GM18520 (cell line): ENCODE results near the gene KMT2C.

Source experiments
- ATAC-seq: cut with Tn5 transposase; IDR thresholded peaks from one replicate; pipeline ENCODE4 v1.9.1; 2021; ENCODE audit not compliant: unreplicated experiment

The KMT2C gene

DNA sequence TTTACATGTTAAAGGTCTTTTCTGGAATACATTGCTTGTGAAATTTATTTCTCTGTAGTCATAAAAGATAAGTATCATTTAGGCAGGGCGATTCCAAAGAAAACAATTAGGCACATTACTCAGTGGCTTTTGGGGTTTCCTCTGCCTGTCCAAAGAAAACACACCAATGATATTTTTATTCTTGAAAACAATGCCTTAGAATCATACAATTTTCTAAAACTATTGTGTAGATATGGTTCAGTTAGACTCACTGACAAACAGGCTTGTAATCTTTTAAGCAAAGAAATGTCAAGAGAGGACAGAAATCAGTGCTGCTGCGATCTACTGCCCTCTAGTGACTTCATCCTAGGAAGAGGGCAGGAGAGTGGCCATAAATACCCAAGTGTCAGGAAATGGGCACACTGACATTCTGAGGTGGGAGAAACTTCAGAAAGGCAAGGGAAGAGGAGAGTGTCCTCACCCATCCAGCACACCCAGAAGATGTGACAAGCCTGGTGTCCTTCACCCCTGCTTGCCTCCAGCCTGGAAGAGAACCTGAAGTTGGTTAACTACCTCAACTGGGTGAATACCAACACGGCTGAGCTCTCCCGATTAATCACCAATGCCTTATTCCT lies 289.8 kb downstream of the KMT2C start:
- ATAC-seq, result no peak

DNA sequence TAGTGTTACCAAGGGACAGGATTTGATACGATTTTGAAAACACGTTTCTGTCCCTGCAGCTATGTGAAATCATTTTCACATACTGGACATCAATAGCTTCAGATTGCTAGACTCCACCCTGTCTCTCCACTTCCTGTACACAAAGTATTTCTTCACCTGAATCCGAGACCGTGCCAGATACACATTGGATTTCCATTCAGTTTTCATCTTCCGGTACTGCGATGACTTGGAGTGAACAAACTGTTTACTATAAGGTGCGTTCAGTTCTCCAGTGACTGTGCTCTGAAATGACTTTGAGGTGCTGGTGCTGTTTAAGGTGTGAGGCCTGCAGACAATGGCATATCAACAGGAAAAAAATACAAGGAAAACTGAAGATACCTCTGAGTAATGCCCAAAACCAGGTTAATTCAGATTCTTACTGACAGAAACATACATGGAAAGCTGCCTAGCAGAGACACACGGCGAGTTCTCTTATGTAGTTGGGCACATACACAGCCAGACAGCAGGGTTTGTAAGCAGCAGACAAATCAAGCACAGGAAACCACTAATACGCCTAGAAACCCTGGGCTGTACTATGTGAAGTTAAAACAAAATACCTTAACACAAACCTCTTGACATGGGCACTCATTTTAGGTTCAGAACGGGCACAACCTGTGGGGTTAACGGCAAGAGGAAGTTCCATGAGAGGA lies 291.1 kb downstream of the KMT2C start:
- no peak for ATAC-seq

DNA sequence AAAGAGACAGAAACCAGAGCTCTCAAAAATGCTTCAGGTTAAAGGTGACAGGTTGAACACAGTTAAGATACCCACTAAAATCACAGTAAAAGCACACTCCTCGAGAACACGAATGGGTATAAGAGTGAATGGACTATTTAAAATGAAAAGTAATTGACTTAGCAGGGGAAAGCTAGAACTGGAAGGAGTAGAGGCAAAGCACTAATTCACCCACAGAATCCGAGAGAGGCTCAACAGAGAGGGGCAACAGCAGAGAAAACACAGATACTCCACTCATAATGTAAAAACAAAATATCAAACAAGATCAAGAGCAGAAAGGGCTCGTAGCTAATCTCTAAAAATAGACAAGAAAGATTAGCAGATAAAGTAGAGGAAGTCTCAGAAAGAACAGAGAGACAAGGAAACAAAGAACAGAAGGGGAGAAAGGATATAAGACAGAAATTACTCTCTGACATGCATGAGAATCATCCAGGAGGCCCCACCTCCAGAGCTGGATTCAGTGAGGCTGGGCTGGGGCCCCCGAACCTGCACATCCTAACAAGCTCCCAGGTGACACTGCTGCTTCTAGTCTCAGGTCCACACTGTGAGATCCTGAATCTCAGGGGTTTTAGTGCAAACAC lies 292.7 kb downstream of the KMT2C start:
- no peak for ATAC-seq

DNA sequence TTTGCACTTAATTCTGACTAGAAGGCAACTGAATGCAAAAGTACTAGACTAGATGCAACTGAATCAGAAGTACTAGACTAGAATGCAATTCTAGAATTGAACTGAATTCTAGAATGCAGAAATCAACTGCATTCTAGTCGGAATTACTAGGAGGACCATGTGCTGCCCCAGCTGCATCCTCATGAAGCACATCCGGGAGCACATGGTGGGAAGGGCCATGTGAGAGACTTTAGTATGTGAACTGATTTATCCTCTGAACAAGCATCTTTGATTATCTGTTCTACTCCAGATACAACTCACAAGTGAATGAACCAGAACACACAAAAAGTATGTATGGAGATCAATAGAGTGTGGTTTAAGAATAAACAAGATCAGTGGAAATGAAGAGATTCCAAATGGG lies 295.2 kb downstream of the KMT2C start:
- ATAC-seq, result no peak

DNA sequence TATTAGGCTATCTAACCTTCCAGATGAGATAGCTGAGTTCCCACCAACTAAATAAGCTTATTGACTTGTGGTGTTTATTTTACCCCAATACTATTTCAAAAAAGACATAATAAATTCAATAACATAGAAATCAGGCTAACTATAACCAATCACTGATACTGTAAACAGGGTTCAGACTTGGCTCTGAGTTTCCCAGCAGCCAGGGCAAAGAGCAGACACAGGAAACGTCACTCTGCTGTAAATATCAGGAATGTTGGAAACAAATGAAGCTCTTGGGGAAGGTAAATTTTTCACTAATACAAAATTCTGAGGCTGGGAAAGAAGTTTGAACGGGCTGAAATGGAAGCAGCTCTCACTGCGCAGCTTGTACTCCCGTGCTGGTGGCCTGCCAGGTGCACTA lies 295.7 kb downstream of the KMT2C start:
- ATAC-seq, result no peak

DNA sequence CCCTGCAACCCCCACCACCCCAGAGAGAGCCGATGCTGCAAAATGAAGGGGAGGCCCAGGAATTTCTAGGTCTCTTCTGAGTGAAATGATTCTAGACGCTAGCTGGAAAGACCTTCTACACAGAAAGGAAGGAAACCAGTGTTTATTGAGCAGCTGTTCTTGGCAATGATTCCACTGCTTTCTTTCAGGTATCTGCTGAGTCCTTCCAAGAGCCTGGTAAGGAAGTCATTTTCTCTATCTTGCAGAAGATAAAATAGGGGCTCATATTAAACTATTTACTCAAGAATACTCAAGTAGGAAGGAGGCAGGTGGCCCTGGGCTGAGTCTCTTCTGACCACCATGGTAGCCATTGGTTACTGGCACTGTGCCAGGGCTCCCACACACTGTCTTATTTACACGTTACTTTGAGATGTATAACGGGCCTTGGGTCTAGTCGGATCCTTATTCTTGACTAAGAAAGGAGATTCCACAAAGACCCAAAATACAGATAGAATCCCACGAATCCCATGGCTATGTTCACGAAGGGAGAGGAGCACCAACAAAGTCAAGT lies 298.3 kb downstream of the KMT2C start:
- ATAC-seq, result no peak

DNA sequence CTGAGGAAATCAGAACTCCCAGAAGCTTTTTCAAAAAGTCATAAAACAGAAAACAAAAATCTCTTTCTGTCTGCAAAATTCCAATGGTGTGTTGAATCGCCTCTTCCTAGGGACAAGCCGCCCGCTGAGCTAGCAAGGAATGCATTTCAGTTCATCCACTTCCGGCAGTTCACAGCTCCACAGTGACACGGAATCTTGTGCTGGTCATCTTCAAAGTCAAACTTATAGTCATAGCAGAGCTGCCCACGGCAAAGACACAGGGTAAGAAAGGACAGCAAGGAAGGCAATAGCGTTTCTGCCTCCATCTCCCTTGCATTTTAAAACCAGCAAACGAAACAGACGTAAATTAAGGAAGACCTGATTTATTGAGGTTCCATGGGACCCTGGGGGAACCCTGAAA lies 299.1 kb downstream of the KMT2C start:
- ATAC-seq, result no peak

DNA sequence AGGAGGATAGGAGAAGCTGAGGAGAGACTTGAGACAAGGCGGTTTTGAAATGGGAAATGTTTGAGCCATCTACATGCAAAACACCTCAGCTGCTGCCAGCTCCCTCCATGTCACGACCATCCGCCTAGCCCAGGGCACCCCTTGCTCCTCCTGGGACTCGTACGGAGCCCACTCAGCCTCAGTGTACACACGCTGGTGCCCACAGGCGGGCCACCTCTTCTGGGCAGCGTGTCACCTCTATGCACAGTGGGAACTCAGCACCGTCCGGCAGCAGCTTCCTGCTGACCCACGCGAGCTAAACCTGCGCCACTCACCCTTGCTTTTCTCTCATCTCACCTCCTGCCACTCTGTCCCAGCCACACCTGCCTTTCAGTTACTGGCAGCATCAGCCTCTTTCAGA lies 302.0 kb downstream of the KMT2C start:
- ATAC-seq, result no peak

DNA sequence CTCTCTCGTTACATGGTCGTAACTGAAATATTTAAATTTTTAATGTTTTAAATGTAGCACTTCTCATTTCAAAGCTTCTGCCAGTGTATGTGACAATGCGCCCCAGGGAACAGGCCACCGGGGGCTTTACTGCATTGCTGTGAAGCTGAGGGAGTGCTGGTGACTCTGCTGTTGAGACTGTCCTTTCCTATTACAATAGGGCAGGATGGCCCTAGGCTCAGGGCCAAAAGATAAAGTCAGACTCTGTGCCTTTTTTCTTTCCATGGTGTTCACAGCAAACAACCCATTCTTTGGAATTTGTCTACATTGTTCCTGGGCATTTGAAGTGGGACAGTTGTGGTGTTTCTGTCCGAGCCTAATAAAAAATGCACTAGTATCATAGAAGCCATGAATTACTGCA lies 303.0 kb downstream of the KMT2C start:
- no peak for ATAC-seq

DNA sequence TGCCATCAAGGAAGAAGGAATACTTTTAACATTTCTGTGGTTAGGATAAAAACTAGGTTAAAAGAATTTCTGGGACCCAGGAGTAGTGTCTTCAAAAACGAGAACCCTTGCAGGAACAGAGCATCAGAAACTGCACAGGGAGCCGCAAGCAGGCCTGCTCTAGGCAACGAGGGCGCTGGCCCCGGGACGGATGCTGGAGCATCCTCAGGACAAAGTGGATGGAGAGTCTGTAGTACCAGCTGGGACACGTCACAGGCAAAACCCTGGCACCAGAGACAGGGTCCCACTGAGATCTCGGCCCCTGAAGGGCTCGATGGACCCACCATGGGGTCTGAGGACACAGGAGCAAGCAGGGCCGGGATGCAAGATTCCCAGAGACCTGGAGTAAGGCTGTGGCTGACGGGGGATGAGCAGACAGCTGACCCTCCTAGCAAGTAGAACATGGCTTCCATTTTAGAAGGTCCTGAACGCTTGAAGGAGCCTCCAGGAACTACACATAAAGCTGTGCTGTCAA lies 303.8 kb downstream of the KMT2C start:
- no peak for ATAC-seq

DNA sequence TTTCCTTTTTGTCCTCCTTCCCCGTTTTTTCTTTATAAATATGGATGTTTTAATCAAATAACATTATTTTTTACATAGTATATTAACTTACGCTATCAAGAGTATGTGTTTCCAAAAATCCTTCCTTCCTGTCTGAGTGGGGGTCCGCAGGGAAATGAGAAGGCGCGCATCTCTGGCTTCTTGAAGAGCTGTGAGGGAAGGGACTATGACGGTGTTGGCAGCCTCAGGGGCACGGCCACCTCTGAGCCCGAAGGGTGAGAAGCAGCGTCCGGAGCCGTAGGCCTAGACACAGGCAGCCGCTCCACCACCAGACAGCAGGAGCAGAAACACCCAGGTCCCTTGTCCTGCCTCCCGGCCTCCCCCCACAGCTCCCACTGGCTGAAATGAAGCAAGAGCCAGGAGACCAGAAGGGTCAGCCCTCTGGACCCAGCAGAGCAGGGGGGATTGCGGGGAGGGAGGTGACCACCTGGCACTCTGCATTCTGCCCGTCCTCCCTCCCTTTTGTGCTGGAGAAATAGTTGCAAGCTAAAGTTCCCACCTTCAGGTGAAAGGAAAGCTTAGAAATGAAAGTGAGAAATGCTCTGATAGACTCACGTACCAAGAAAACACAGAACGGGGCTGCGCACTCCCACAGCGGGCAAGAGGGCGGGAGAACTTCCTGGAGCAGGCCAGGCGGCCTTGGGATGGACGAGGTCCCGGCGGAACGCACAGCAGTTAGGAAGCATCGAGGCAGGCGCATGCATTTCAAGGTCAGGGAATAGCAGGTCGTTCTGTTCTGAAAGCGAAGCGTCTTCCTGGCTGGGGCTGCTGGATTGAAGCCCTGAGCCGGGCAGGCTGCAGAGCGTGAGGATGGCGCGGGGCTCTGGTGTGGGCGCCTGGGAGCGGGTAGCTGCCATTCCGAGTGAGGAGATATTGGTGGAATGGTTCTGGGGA lies 304.9 kb downstream of the KMT2C start:
- no peak for ATAC-seq

DNA sequence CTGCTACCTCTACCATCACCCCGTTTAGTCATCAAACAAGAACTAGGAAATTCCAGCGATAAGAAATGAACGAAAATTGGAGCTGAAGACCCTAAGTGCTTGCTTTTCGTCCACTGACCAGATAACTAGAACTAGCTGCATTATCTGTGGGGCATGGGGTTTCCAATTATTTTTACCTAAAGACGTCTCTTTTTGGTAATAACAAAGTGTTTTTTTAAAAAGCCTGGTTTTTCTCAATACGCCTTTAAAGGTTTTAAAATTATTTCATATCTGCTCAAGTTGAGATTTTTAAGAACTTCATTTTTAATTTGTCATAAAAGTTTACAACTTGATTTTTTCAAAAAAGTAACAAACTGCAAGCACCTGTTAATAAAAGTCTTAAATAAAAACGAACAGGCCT lies 306.1 kb downstream of the KMT2C start:
- no peak for ATAC-seq

DNA sequence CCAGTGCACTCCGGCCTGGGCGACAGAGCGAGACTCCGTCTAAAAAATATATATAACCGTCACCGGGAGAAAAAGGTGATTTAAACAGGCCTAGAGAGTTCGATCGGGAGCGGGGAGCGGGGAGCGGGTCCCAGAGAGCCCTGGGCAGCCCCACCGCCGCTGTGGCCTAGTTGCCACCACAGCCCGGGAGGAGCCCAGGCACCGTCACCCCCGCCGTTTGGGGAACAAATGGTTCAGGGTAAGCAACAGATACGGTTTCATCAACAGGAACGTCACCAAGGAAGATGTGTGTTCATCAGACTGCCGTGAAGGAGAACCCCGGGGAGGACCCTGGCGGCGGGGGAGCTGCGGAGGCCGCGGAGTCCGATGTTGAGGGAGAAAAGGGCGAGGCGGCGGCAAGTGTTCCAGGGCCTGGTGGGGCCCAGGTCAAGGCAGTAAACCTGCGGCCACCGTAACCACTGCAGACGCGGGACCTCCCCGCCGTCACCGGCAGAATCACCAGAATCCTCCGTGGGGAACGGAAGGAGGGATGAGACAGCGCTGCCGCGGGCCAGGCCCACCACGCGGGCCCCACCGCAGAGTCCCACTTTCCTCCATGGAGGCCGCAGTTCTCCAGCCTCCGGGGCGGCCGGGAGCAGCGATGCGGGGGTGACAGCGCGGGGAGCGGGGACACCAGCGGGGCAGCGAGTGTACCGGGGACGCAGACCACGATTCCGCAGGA lies 306.9 kb downstream of the KMT2C start:
- no peak for ATAC-seq

DNA sequence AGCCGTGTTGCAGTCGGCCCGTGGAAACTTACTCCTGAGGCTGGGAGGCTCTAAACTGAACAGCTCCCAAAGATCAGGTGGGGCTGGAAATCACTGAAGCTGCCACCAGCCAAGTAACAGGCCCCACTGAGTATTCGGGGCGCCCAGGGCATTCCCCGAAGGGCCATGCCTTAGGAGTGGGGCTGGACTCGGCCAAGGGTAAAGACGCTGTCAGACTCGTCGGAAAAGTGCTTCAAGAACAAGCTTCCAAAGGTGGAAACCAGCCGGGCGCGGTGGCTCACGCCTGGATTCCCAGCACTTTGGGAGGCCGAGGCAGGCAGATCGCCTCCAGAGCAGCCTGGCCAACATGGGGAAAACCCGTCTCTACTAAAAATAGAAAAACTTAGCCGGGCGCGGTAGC lies 307.6 kb downstream of the KMT2C start:
- no peak for ATAC-seq

DNA sequence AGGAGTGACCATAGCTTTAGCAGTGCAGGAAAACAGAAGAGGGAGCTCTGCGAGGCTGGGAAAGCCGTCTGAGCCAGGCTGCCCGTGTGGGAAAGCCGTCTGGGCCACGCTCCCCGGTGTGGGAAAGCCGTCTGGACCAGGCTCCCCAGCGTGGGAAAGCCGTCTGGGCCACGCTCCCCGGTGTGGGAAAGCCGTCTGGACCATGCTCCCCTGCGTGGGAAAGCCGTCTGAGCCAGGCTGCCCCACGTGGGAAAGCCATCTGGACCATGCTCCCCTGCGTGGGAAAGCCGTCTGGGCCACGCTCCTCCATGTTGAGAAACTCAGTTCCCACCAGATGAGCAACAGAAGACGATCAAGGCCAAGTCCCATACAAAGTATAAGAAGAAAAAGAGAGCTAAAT lies 308.6 kb downstream of the KMT2C start:
- no peak for ATAC-seq

DNA sequence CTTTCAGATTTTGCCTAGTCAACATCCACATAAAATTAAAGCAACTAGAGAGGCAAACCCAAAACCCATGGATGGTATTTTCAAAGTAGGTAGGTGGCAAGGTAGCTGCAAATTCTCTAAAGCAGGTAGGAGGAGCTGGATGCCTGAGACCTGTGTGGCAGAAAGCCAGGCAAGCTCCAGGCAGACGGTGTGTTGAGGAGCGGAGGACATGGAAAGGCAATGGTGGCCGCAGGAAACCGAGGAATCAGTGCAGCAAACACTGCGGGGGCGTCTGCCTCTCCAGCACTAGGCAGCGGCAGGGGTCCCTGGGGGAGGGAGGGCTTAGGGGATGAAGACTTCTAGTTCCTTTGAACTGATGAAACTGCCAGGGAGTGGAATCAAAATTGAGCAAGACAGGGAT lies 309.1 kb downstream of the KMT2C start:
- ATAC-seq, result no peak

DNA sequence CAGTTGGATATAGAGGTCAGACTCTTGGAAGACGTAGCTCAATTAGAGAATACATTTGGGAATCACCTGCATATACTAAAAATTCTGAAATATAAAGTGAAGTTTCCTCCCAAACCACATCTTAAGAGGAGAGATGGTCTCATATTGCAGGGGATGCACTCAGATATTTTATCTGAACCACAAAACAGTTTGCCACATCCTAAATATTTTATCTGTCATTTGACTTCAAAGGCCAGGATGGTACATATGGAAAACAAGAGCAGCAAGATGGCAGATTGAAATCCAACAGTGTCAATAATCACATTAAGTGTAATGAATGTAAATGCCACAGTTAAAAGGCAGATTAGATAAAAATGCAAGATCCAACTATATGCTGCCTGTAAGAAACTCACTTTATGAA lies 313.3 kb downstream of the KMT2C start:
- ATAC-seq, result no peak

DNA sequence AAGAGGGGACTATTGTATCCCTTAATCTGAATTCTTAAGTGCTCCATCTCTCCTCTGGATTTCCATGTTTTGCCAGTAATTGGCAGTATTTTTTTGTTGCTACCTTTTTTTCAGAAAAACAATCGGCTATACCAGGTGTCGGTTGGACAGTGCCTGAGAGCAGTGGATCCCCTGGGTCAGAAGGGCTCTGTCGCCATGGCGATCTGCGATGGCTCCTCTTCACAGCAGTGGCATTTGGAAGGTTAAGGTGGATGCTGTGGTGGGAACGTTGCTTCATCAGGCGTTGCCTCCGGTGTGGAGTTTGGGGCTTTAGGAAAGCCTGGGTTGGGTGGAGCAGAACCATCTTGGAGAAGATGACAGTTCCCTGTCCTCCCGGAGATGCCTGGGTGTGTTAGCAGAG lies 314.4 kb downstream of the KMT2C start:
- ATAC-seq, result no peak

DNA sequence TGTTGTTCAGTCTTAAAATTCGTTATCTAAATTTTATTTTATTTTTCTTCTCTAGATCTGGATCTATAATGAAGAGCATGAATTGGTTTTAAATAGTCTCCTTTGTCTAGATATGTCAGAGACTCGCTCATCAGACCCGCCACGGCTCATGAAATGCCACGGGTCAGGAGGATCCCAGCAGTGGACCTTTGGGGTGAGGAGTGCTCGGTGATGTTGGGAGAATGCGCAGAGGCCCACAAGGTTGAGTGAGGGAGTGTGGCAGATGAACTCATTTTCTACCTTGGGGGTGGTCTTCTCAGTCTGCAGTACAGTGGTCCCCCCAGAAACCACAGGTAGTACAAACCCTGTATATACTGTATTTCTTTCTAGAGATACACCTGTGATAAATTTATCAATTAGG lies 315.0 kb downstream of the KMT2C start:
- no peak for ATAC-seq

DNA sequence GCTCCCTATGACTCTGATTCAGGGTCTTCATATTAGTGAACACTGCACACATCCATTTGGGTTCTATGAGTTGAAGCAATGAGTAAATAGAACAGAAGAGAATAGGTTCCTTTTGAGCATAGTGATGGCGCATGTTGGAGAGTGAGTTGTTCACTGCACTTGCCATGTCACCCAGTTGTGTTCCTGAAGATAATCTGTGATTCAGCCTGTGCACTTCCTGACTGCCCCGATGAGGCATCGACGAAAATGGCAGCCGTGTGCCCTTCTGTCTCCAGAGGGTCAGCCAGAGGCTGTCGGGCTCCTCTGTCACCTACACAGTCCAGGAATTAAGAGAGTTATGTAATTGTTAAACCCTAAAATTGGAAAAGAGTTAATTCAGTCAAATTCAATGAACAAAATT lies 315.6 kb downstream of the KMT2C start:
- no peak for ATAC-seq
